ENCODE results near the gene ALPI.

GRCh38 chr2:232434091-232434490 is 21.9 kb upstream of the ALPI start:
- TF ChIP-seq POLR2AphosphoS5 (IDR thresholded peaks at IDR 0.05; ENCODE audit: low read depth, low read length) (no peak), POLR2A (IDR thresholded peaks at IDR 0.05; ENCODE audit: low read depth, low read length) (no peak), TAF1 (IDR thresholded peaks at IDR 0.05; ENCODE audit: borderline replicate concordance, low read depth, low read length) (no peak)
